Natural killer cell (primary cell): ENCODE results near the gene S100A5. TPM values are rescaled to one million over a fixed set of nuclear protein-coding genes. Genes with fewer than 3 reads are reported as not detected.

Experiments
- ATAC-seq, 3 donors: fragments of 150-1000 bp in 2 of 3; fragments of 200-7000 bp in 1 of 3; cut with Tn5 transposase; 1 replicate in 1 of 3; 2 replicates in 2 of 3; pipeline ENCODE4 v1.10.0; 2021; ENCODE audit warnings: mild to moderate bottlenecking in 2 of 3, moderate library complexity in 2 of 3
- DNase-seq, 2 donors: peaks; one replicate each; pipeline versions ENCODE4 v3.0.0 to v3.0.0-alpha.2; 2013 to 2021; ENCODE audit warnings: mixed read lengths in 1 of 2
- H3K27ac ChIP-seq: one replicate; pipeline ENCODE4 v1.5.1; 2013; ENCODE audit warnings: mild to moderate bottlenecking, low read length
- H3K27me3 ChIP-seq: one replicate; pipeline ENCODE4 v1.6.1; 2013; ENCODE audit warnings: low read length; ENCODE audit not compliant: control insufficient read depth, insufficient read depth
- H3K36me3 ChIP-seq: one replicate; pipeline ENCODE4 v1.6.1; 2013; ENCODE audit warnings: low read length; ENCODE audit not compliant: control insufficient read depth, insufficient read depth
- H3K4me1 ChIP-seq: one replicate; pipeline ENCODE4 v1.6.1; 2013; ENCODE audit warnings: low read length; ENCODE audit not compliant: control insufficient read depth, insufficient read depth
- H3K4me3 ChIP-seq: one replicate; pipeline ENCODE4 v1.5.1; 2013; ENCODE audit warnings: low read length
- H3K9me3 ChIP-seq: one replicate; pipeline ENCODE4 v1.6.1; 2013; ENCODE audit warnings: low read length; ENCODE audit not compliant: control insufficient read depth, insufficient read depth
- H3K27ac Mint-ChIP-seq, 2 donors: one replicate each; pipeline ENCODE4 v1.8.0; 2022; ENCODE audit warnings: mild to moderate bottlenecking in 2 of 2, mixed read lengths in 2 of 2, moderate library complexity in 1 of 2
- H3K27me3 Mint-ChIP-seq, 2 donors: one replicate each; pipeline ENCODE4 v1.8.0; 2022; ENCODE audit warnings: low read depth in 2 of 2, mixed read lengths in 2 of 2
- H3K36me3 Mint-ChIP-seq: one replicate; pipeline ENCODE4 v1.8.0; 2022; ENCODE audit warnings: mixed read lengths
- H3K4me1 Mint-ChIP-seq, 2 donors: one replicate each; pipeline ENCODE4 v1.8.0; 2022; ENCODE audit warnings: mixed read lengths in 2 of 2
- H3K4me3 Mint-ChIP-seq: one replicate; pipeline ENCODE4 v1.8.0; 2022; ENCODE audit warnings: mild to moderate bottlenecking, moderate library complexity, mixed read lengths
- H3K9me3 Mint-ChIP-seq, 2 donors: one replicate each; pipeline ENCODE4 v1.8.0; 2022; ENCODE audit warnings: mixed read lengths in 2 of 2
- CTCF ChIP-seq: fragments of 200-600 bp; IDR thresholded peaks from one replicate; pipeline ENCODE4 v1.8.0; 2022; ENCODE audit warnings: antibody characterized with exemption
- WGBS: methylation state at CpG from one replicate; pipeline ENCODE4 v1.1.7; 2013; ENCODE audit warnings: missing lambda C conversion rate; ENCODE audit not compliant: insufficient coverage; 5-methylcytosine and 5-hydroxymethylcytosine counted together
- intact Hi-C: fragments of 100-400 bp; cut with micrococcal nuclease; formaldehyde crosslinking; loops from one replicate; pipeline ENCODE4 v1.14.2; 2022
- total RNA-seq, 4 donors: library from RNA; stranded (reverse); fragments of 120-200 nt in 1 of 4; gene quantifications; one replicate each; pipeline versions ENCODE4 v1.2.3 to v1.2.4, GENCODE V29; 2013 to 2022

S100A5 gene
- total RNA-seq, 3 donors from 2014 or later (not counting 1 experiment from before 2014, with no cell fraction given): not detected

- Mint-ChIP-seq H3K9me3 (no peaks in the 10 kb centered on the region), H3K27ac (peak overlapping the region; percentile 94 to 98), H3K27me3 (no peaks in the 10 kb centered on the region), H3K36me3 (no peaks in the 10 kb centered on the region), H3K4me1 (peaks cover 68 to 86% of the 10 kb centered on the region in 2 donors), H3K4me3 (peak overlapping the region; percentile 98)
- Histone ChIP-seq H3K36me3 (peaks cover 20% of the 10 kb centered on the region), H3K27ac (no peak overlapping the region), H3K4me1 (peaks cover 84% of the 10 kb centered on the region), H3K4me3 (no peak overlapping the region), H3K27me3 (no peaks in the 10 kb centered on the region), H3K9me3 (no peaks in the 10 kb centered on the region)
- DNase-seq (peak in 1 of 2 donors; percentile 9), ATAC-seq (no peak)
- 66% methylated on average over 3 of the region's 4 CpGs for WGBS
- intact Hi-C loops: no loop called here
- no peak for TF ChIP-seq CTCF
These were observed 3.0 kb upstream of the S100A5 start for GRCh38 chr1:153543736-153544135.

GRCh38 chr1:153542956-153543711 lies 2.4 kb upstream of the S100A5 start:
- Mint-ChIP-seq H3K27ac (peak overlapping the region; percentile 94 to 98), H3K36me3 (no peaks in the 10 kb centered on the region), H3K4me3 (peak overlapping the region; percentile 45), H3K4me1 (peaks cover 68 to 87% of the 10 kb centered on the region in 2 donors), H3K9me3 (no peaks in the 10 kb centered on the region), H3K27me3 (no peaks in the 10 kb centered on the region)
- H3K27me3 ChIP-seq: no peaks in the 10 kb centered on the region
- TF ChIP-seq CTCF: no peak
- peaks cover 20% of the 10 kb centered on the region for H3K36me3 ChIP-seq
- H3K4me1 ChIP-seq: peaks cover 82% of the 10 kb centered on the region
- intact Hi-C loops: no loop called here
- ATAC-seq: no peak
- no peak for DNase-seq
- no peak overlapping the region for H3K4me3 ChIP-seq
- no peak overlapping the region for H3K27ac ChIP-seq
- 79% methylated on average over 10 of the region's 13 CpGs for WGBS
- H3K9me3 ChIP-seq: no peaks in the 10 kb centered on the region

DNA sequence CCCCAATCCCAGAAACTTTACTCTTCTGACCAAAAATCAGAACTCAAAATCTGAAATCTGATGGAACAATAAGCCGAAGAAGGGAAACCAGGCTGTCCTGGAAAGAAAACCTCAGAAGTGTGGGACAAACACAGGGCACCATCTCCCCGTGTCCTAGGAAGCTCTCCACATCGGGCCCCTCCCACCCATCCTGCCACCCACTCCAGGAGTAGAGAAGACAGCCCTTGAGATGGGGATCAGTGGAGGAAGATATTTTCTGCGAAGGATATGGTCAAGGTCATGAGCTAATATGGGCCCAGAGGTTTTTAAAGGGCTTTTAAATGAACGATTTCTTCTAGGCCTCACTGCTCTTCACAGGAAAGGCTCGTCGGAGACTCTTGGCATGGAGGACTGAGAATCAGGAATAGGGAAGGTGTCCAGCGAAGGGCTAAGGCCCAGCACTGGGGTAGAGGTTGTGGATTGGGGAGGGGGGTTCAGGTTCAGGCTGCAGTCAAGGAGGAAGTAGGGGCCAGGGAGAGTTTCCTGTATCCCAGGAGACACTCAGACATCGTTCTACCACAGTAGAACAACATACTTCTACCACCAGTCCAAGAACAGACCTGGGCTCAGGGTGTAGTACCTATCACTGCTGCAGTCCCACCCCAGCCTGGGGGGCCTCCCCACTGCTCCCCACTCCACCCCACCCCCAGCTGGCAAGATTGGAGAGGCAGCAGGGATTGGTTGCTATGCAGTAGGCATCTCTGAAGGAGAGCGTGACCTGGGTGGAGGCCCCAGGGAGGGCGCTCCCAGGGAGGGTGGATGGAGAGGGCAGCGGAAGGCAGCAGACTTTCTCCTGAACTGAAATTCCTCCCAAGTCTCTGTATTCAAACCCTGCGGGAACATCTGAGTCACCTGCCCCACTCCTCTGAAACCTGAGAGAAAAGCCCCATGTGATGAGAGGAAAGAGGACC lies 1.2 kb upstream of the S100A5 start:
- Histone ChIP-seq H3K4me3 (no peak overlapping the region), H3K9me3 (no peaks in the 10 kb centered on the region), H3K27ac (peak overlapping the region; percentile 32), H3K4me1 (peaks cover 80% of the 10 kb centered on the region), H3K36me3 (peaks cover 20% of the 10 kb centered on the region), H3K27me3 (no peaks in the 10 kb centered on the region)
- intact Hi-C loops: no loop called here
- Mint-ChIP-seq H3K27ac (peak overlapping the region; percentile 84 to 98), H3K4me1 (peaks cover 69 to 88% of the 10 kb centered on the region in 2 donors), H3K27me3 (no peaks in the 10 kb centered on the region), H3K36me3 (no peaks in the 10 kb centered on the region), H3K4me3 (peak overlapping the region; percentile 74), H3K9me3 (no peaks in the 10 kb centered on the region)
- DNase-seq (no peak), ATAC-seq (no peak)
- 85% methylated on average over 11 of the region's 13 CpGs for WGBS
- TF ChIP-seq CTCF: no peak
